HG03521 (cell line): ENCODE results near the gene TBCE.
A peak's percentile ranks its signal among the peaks of the same experiment; 100 is the strongest.

Experiments
- ATAC-seq: cut with Tn5 transposase; IDR thresholded peaks from one replicate; pipeline ENCODE4 v1.9.1; 2021; ENCODE audit warnings: mild to moderate bottlenecking, moderate library complexity; ENCODE audit not compliant: unreplicated experiment

The TBCE gene

GRCh38 chr1:235409042-235409820 lies 42.0 kb downstream of the TBCE start:
- no peak for ATAC-seq

DNA sequence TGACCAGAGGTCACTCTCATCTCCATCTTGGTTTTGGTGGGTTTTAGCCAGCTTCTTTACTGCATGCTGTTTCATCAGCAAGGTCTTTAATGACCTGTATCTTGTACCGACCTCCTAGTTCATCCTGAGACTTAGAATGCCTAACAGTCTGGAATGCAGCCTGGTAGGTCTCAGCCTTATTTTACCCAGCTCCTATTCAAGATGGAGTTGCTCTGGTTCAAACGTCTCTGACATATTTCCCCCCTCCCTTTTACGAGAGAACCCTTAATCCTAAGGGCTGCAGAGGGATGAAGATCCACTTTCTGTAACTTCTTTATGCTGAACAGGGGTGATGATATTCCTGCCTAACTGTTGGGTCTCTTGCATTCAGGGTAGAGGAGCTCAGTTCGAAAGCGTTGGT lies 43.2 kb downstream of the TBCE start:
- no peak for ATAC-seq

DNA sequence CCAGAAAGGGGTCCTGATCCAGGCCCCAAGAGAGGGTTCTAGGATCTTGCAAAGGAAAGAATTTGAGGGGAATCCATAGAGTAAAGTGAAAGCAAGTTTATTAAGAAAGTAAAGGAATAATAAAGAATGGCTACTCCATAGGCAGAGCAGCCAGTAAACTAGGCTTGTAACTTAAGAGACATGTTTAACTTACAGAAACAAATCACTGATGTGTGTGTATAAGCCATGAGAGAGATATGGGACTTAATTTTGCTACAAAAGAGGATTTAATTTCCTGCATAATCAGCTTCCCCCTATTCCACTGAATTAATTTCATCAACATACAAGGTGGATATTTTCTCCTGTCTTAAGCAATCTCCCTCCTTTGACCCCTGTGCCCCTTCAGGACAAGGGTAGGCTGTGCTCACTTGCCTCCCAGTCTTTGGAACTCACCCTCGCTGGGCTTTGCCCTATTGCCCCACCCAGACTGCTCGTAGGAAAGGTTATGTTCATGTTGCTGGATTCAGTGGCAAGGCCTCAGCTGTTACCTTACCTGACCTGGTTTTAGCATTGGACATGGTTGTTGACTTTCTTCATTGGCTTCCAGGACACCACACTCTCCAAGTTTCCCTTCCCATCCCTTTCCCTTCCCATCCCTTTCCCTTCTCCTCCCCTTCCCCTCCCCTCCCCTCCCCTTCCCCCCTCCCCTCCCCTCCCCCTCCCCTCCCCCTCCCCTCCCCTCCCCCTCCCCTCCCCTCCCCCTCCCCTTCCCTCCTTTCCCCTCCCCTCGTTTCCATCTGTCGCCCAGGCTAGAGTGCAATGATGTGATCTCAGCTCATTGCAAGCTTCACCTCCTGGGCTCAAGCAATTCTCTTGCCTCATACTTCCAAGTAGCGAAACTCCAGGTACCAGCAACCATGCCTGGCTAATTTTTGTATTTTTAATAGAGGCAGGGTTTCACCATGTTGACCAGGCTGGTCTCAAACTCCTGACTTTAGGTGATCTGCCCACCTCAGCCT lies 44.6 kb downstream of the TBCE start:
- ATAC-seq = no peak

GRCh38 chr1:235415008-235415904 lies 48.0 kb downstream of the TBCE start:
- ATAC-seq = peak; percentile 67

GRCh38 chr1:235416662-235417049 lies 49.4 kb downstream of the TBCE start:
- ATAC-seq = no peak

GRCh38 chr1:235417086-235417697 lies 50.0 kb downstream of the TBCE start:
- ATAC-seq = no peak

GRCh38 chr1:235421751-235422150 lies 54.5 kb downstream of the TBCE start:
- ATAC-seq = no peak

DNA sequence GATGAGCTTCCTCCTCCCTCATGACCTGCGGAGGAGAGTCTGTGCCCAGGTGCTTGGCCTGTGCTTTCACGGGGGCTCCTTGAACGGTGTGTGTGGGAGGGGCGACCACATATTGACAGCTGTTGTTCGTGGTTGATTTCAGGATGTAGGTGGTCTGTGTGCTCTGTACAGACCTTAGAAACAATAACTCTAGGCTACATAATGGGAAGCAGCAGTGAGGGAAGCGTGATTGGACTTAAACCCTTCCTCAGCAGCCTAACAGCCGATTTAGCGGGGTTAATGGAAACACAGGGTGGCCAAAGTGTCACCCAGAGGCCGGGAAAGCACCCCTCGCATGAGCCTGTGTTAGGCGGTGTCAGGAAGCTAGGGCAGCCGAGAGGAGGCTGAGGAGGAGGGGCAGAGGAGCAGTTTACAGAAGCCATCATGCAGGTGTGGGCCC lies 56.0 kb downstream of the TBCE start:
- ATAC-seq = no peak

DNA sequence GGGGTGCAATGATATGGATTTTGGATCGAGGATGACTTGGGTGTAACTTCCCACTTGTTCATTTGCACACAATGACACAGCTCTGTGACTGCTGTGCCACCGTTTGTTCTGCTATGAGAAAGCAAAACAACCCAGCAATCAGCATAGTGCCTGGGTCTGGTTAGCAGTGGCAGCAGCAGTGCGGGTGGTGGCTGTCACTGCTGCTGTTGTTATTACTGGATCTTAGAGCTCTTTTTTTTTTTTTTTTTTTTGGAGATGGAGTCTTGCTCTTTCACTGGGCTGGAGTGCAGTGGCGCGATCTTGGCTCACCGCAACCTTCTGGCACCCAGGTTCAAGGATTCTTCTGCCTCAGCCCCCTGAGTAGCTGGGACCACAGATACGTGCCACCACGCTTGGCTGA lies 56.9 kb downstream of the TBCE start:
- no peak for ATAC-seq

- ATAC-seq = no peak
Observed at GRCh38 chr1:235425357-235425756, 58.1 kb downstream of the TBCE start.

DNA sequence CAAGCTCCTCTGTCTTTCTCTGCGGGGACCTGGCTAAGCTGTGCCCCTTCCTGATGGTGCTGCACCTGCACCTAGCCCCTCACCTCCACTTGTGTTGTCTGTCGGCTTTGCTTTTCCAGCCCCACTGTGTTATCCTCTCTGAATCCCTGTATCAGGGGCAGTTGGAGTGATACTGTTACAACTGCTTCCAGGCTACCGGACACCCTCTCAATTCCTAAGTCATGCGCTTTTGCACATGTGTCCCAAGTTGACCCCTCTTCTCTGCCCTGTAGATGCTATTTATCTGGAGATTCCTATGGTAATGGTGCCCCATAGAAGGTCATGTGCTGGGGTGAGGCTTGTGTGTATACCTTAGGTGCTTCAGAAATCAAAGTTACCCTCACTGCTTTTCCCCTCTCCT lies 58.9 kb downstream of the TBCE start:
- ATAC-seq = no peak

DNA sequence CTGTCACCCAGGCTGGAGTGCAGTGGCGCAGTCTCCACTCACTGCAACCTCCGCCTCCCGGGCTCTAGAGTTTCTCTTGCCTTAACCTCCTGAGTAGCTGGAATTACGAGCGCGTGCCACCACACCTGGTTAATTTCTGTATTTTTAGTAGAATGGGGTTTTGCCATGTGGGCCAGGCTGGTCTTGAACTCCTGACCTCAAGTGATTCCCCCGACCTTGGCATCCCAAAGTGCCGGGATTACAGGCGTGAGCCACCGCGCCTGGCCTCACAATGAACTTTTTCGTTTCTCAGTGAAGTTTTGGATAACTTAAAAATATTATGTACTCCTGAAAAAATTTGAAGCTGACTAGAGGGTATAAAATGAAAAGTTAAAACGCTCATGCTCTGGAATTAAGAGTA lies 59.5 kb downstream of the TBCE start:
- no peak for ATAC-seq

DNA sequence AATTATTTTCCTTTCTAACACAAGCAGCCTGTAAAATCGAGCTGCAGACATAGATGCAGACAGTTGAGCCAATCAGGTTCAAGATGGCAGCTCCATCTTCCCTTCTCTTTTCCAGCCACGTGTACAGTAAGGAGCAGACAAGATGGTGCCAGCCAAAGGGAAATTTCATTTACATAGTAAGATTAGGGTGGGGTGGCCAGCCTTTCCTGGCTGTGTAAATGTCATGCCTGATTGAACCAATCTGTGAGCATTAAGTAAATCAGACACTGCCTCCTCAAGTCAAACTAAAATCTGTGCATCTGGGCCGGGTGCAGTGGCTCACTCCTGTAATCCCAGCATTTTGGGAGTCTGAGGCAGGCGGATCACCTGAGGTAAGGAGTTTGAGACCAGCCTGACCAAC lies 60.2 kb downstream of the TBCE start:
- no peak for ATAC-seq

GRCh38 chr1:235429143-235429542 lies 61.9 kb downstream of the TBCE start:
- ATAC-seq = no peak

GRCh38 chr1:235430991-235431390 lies 63.8 kb downstream of the TBCE start:
- ATAC-seq = no peak

DNA sequence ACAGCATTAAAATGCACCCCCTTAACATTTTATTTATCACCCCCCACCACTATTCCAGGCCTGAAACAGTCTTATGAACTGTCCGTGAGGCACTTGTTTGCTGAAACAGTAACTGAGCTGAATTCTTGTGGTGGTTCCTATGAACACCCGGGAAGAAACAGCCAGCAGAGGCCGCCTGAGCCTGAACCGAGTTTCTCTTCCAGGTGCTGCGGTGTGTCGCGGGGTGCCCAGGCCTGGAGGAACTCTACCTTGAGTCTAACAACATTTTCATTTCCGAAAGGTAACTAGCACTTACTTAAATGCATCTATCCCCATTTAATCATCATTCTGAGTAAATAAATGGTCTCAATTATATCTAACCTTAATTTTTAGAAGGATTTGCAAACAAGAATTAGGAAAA lies 66.8 kb downstream of the TBCE start:
- ATAC-seq = no peak

DNA sequence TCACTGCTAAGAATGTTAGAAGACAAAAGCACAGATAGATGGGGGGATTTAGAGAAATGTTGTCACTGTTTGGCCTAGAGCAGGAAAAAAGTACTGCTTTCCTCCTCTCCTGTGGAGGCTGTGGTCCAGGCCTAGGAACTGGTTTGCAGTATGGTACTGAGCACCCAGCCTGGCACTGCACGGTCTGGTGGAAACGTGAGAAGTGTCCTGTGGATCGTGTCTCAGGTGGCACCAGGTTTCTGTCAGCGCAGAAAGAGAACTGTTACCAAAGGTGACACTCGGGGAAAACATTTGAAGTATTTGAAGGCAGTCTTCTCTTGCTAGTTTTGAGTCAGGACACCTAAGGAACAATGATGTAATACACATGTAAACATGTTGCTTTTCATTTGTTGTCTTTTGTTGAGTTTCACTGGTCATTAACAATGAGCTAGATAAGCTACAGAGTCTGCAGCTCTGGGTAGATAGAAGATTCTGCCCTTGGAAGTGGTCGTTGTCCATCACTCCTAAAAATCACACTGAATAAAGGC lies 74.0 kb downstream of the TBCE start:
- ATAC-seq = no peak

- ATAC-seq = no peak
Observed at GRCh38 chr1:235442788-235443429, 75.7 kb downstream of the TBCE start.

- ATAC-seq = no peak
Observed at GRCh38 chr1:235448616-235449015, 81.4 kb downstream of the TBCE start.

DNA sequence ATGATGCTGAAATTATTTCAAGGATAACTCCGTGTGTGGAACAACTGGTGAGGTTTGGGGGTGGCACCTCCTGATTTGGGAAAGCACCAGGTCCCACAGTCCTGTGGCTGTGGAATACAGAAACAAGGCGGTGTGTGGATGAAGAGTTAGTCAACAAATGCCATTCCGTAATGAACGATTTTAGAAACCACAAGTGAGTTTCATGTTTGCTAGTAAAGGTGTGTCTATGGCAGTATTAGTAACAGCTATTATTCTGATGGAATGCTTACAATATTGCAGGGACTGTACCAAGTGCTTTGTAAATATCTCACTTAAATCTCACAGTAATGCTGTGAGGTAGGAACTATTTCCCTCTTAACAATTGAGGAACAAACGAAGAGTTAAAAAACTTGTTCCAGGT lies 83.2 kb downstream of the TBCE start:
- no peak for ATAC-seq
